Measurements from ENCODE around the gene NOP10. TPM values are rescaled to one million over a fixed set of nuclear protein-coding genes. Genes with fewer than 3 reads are reported as not detected.

The NOP10 gene
- total RNA-seq, 2 donors from 2014 or later = 193 to 207 TPM

GRCh38 chr15:34327906-34328305, 15.0 kb downstream of the NOP10 start:
- H3K27ac ChIP-seq (ENCODE audit: low read depth, low read length) = no peak overlapping the region
- no peaks in the 10 kb centered on the region for H3K36me3 ChIP-seq (ENCODE audit: control insufficient read depth, insufficient read depth, low read length)
- Mint-ChIP-seq H3K4me1 (no peaks in the 10 kb centered on the region), H3K27me3 (ENCODE audit: insufficient read depth) (no peaks in the 10 kb centered on the region), H3K4me3 (no peak overlapping the region), H3K36me3 (ENCODE audit: low read depth) (no peaks in the 10 kb centered on the region), H3K27ac (no peak overlapping the region), H3K9me3 (peaks cover 5% of the 10 kb centered on the region)
- H3K27me3 ChIP-seq (ENCODE audit: control insufficient read depth, insufficient read depth, low read length, poor library complexity, severe bottlenecking) = no peaks in the 10 kb centered on the region
- no peak overlapping the region for H3K9ac ChIP-seq (ENCODE audit: extremely low read depth, low read length, poor library complexity, severe bottlenecking)
- WGBS, 2 experiments (ENCODE audit: insufficient coverage in 1 of 2, insufficient read length in 1 of 2) = 97 to 99% methylated on average over 3 to 4 of the region's 4 CpGs
- no peak overlapping the region for H3K4me3 ChIP-seq (ENCODE audit: low read length)
- no peaks in the 10 kb centered on the region for H3K4me1 ChIP-seq (ENCODE audit: control insufficient read depth, insufficient read depth, low read length)
- peaks cover 5% of the 10 kb centered on the region for H3K9me3 ChIP-seq (ENCODE audit: control insufficient read depth, low read length)
- DNase-seq = no peak
- TF ChIP-seq CTCF (conservative IDR thresholded peaks at IDR 0.05) = no peak

- TF ChIP-seq CTCF (conservative IDR thresholded peaks at IDR 0.05) = no peak
- Histone ChIP-seq H3K9me3 (ENCODE audit: control insufficient read depth, low read length) (peaks cover 5% of the 10 kb centered on the region), H3K27me3 (ENCODE audit: control insufficient read depth, insufficient read depth, low read length, poor library complexity, severe bottlenecking) (no peaks in the 10 kb centered on the region), H3K4me1 (ENCODE audit: control insufficient read depth, insufficient read depth, low read length) (no peaks in the 10 kb centered on the region), H3K9ac (ENCODE audit: extremely low read depth, low read length, poor library complexity, severe bottlenecking) (no peak overlapping the region), H3K27ac (ENCODE audit: low read depth, low read length) (no peak overlapping the region), H3K4me3 (ENCODE audit: low read length) (no peak overlapping the region), H3K36me3 (ENCODE audit: control insufficient read depth, insufficient read depth, low read length) (no peaks in the 10 kb centered on the region)
- H3K36me3 Mint-ChIP-seq (ENCODE audit: low read depth) = no peaks in the 10 kb centered on the region
- no peak for DNase-seq
- H3K27me3 Mint-ChIP-seq (ENCODE audit: insufficient read depth) = no peaks in the 10 kb centered on the region
- H3K4me3 Mint-ChIP-seq = no peak overlapping the region
- H3K9me3 Mint-ChIP-seq = peaks cover 5% of the 10 kb centered on the region
- peaks cover 4% of the 10 kb centered on the region for H3K4me1 Mint-ChIP-seq
- no peak overlapping the region for H3K27ac Mint-ChIP-seq
Measured at GRCh38 chr15:34325368-34325767, 17.6 kb downstream of the NOP10 start.

DNA sequence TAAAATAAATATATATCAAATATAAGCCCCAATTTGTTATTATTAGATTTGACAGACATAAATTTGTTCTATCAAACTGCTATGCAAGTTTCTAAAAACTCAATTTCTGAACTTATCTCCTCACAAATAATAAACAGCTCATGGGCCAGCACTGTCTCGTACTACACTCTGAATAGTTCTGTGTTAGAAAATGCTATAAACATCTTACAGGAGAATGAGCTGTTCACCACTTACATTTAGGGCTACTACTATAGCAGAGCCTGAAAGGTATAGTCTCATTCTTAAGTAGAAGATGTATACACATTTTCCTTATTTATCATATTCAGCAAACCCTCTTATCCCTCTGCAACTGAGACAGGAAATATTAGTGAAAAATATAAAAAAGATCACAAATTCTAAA, 18.0 kb downstream of the NOP10 start:
- H3K36me3 ChIP-seq (ENCODE audit: control insufficient read depth, insufficient read depth, low read length) = no peaks in the 10 kb centered on the region
- H3K27me3 ChIP-seq (ENCODE audit: control insufficient read depth, insufficient read depth, low read length, poor library complexity, severe bottlenecking) = no peaks in the 10 kb centered on the region
- no peak for TF ChIP-seq CTCF (conservative IDR thresholded peaks at IDR 0.05)
- no peak overlapping the region for H3K9ac ChIP-seq (ENCODE audit: extremely low read depth, low read length, poor library complexity, severe bottlenecking)
- H3K27me3 Mint-ChIP-seq (ENCODE audit: insufficient read depth) = no peaks in the 10 kb centered on the region
- H3K4me1 ChIP-seq (ENCODE audit: control insufficient read depth, insufficient read depth, low read length) = no peaks in the 10 kb centered on the region
- H3K4me3 ChIP-seq (ENCODE audit: low read length) = no peak overlapping the region
- H3K9me3 ChIP-seq (ENCODE audit: control insufficient read depth, low read length) = peaks cover 5% of the 10 kb centered on the region
- 91% methylated on average over 1 of the region's 1 CpG; no CpG with 5 or more reads in 1 of the 2 experiments for whole genome bisulfite sequencing, 2 experiments (ENCODE audit: insufficient coverage in 1 of 2, insufficient read length in 1 of 2)
- no peak for DNase-seq
- no peak overlapping the region for H3K27ac Mint-ChIP-seq
- peaks cover 5% of the 10 kb centered on the region for H3K9me3 Mint-ChIP-seq
- H3K4me1 Mint-ChIP-seq = peaks cover 4% of the 10 kb centered on the region
- H3K27ac ChIP-seq (ENCODE audit: low read depth, low read length) = no peak overlapping the region
- H3K36me3 Mint-ChIP-seq (ENCODE audit: low read depth) = no peaks in the 10 kb centered on the region
- no peak overlapping the region for H3K4me3 Mint-ChIP-seq

Measured in endodermal cell (in vitro differentiated cells).